Measurements from ENCODE around the gene GATB.

Gene GATB

DNA sequence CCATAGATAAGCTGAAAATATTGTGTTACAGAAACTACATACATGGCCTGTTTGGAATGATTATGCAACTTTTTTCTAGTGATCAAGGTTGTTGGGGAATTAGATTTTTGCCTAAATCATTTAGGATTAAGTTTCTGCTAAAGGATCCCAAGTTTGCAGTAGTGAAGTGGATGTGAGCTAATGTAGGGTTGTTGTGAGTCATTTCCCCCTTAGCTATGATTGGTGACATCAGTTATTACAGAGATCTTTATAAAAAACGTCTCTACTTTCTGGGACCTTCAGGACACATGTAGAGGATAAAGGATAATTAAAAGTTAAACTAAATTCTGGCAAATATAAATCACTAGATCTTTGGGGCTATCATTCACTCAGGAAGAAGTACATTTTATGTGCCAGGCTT lies 133.3 kb downstream of the GATB start:
- no peak for DNase-seq (ENCODE audit: low read depth in 1 of 2, low spot score in 1 of 2)
- TF ChIP-seq POLR2AphosphoS5 (IDR thresholded peaks at IDR 0.05; ENCODE audit: low read depth) (no peak), GABPA (IDR thresholded peaks at IDR 0.05; ENCODE audit: low read depth) (no peak), SPI1 (IDR thresholded peaks at IDR 0.05; ENCODE audit: borderline replicate concordance, low read depth) (no peak)
- TF ChIP-seq, protein P1, sequence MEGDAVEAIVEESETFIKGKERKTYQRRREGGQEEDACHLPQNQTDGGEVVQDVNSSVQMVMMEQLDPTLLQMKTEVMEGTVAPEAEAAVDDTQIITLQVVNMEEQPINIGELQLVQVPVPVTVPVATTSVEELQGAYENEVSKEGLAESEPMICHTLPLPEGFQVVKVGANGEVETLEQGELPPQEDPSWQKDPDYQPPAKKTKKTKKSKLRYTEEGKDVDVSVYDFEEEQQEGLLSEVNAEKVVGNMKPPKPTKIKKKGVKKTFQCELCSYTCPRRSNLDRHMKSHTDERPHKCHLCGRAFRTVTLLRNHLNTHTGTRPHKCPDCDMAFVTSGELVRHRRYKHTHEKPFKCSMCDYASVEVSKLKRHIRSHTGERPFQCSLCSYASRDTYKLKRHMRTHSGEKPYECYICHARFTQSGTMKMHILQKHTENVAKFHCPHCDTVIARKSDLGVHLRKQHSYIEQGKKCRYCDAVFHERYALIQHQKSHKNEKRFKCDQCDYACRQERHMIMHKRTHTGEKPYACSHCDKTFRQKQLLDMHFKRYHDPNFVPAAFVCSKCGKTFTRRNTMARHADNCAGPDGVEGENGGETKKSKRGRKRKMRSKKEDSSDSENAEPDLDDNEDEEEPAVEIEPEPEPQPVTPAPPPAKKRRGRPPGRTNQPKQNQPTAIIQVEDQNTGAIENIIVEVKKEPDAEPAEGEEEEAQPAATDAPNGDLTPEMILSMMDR (IDR thresholded peaks at IDR 0.05; ENCODE audit: insufficient read depth, low read length) = no peak
- TF ChIP-seq, protein P2, sequence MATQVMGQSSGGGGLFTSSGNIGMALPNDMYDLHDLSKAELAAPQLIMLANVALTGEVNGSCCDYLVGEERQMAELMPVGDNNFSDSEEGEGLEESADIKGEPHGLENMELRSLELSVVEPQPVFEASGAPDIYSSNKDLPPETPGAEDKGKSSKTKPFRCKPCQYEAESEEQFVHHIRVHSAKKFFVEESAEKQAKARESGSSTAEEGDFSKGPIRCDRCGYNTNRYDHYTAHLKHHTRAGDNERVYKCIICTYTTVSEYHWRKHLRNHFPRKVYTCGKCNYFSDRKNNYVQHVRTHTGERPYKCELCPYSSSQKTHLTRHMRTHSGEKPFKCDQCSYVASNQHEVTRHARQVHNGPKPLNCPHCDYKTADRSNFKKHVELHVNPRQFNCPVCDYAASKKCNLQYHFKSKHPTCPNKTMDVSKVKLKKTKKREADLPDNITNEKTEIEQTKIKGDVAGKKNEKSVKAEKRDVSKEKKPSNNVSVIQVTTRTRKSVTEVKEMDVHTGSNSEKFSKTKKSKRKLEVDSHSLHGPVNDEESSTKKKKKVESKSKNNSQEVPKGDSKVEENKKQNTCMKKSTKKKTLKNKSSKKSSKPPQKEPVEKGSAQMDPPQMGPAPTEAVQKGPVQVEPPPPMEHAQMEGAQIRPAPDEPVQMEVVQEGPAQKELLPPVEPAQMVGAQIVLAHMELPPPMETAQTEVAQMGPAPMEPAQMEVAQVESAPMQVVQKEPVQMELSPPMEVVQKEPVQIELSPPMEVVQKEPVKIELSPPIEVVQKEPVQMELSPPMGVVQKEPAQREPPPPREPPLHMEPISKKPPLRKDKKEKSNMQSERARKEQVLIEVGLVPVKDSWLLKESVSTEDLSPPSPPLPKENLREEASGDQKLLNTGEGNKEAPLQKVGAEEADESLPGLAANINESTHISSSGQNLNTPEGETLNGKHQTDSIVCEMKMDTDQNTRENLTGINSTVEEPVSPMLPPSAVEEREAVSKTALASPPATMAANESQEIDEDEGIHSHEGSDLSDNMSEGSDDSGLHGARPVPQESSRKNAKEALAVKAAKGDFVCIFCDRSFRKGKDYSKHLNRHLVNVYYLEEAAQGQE (IDR thresholded peaks at IDR 0.05; ENCODE audit: insufficient replicate concordance, low read depth) = no peak
- Histone ChIP-seq H3K27ac (replicated peaks) (no peak overlapping the region), H3K27me3 (ENCODE audit: insufficient read depth, poor library complexity, severe bottlenecking) (peaks cover 4% of the 10 kb centered on the region), H3K4me3 (replicated peaks; ENCODE audit: insufficient read depth, low read length) (no peak overlapping the region)

DNA sequence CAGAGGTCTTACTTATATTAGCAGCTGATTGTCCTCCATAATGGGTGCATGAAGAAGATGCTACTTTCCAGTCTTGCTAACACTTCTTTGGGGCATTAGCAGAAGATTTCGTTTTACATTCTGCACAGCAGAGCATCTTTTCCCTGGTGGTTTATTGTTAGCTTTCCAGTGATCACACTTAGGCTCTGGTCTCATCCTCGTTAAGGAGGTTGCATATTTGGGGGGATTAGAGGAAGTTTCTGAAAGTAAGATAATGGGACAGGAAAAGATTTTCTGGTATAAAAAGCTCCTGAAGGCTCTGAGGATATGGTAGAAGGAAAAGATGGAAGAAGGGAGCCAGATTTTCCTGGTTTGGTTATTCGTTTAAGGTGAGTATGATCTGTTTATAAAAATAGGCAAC lies 134.1 kb downstream of the GATB start:
- no peak for DNase-seq (ENCODE audit: low read depth in 1 of 2, low spot score in 1 of 2)
- TF ChIP-seq SPI1 (IDR thresholded peaks at IDR 0.05; ENCODE audit: borderline replicate concordance, low read depth) = no peak
- TF ChIP-seq, protein P1 (IDR thresholded peaks at IDR 0.05; ENCODE audit: insufficient read depth, low read length) = no peak
- TF ChIP-seq, protein P2 (IDR thresholded peaks at IDR 0.05; ENCODE audit: insufficient replicate concordance, low read depth) = no peak
- TF ChIP-seq POLR2AphosphoS5 (IDR thresholded peaks at IDR 0.05; ENCODE audit: low read depth) = no peak
- TF ChIP-seq GABPA (IDR thresholded peaks at IDR 0.05; ENCODE audit: low read depth) = no peak
- Histone ChIP-seq H3K27ac (replicated peaks) (no peak overlapping the region), H3K27me3 (ENCODE audit: insufficient read depth, poor library complexity, severe bottlenecking) (peaks cover 4% of the 10 kb centered on the region), H3K4me3 (replicated peaks; ENCODE audit: insufficient read depth, low read length) (no peak overlapping the region)

DNA sequence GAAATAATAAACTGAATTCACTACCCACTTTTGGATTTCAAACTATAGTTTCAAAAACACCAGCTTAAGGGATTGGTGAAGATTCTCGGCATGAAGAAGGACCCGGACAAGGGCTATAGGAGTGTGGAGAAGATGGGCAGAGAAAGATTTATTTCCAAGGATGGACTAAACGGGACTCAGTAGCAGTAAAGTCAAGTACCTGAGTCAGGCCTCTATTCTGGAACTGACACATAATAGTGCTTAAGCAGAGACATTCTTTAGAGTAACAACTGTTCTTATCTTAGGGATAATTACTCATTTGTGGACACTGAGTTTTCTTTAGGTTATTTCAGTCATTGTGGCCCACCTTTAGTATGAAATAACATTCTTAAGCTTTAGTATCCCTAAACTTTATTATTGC lies 134.6 kb downstream of the GATB start:
- no peak for DNase-seq (ENCODE audit: low read depth in 1 of 2, low spot score in 1 of 2)
- peaks cover 4% of the 10 kb centered on the region for H3K27me3 ChIP-seq (ENCODE audit: insufficient read depth, poor library complexity, severe bottlenecking)

More for the DNA sequence above, 134.6 kb downstream of the GATB start:
- no peak overlapping the region for H3K27ac ChIP-seq (replicated peaks)
- TF ChIP-seq, protein P2 (IDR thresholded peaks at IDR 0.05; ENCODE audit: insufficient replicate concordance, low read depth) = no peak
- TF ChIP-seq SPI1 (IDR thresholded peaks at IDR 0.05; ENCODE audit: borderline replicate concordance, low read depth) (no peak), GABPA (IDR thresholded peaks at IDR 0.05; ENCODE audit: low read depth) (no peak), POLR2AphosphoS5 (IDR thresholded peaks at IDR 0.05; ENCODE audit: low read depth) (no peak)
- TF ChIP-seq, protein P1 (IDR thresholded peaks at IDR 0.05; ENCODE audit: insufficient read depth, low read length) = no peak
- no peak overlapping the region for H3K4me3 ChIP-seq (replicated peaks; ENCODE audit: insufficient read depth, low read length)

All from HL-60 (cell line).